GM10266 (cell line): Measurements from ENCODE around the gene KCTD21.
A peak's percentile ranks its signal among the peaks of the same experiment; 100 is the strongest.
"Not testable (repeated sequence)": the region's sequence is repeated elsewhere in the genome, so short reads cannot be mapped to it uniquely, and the experiment has no call there.

Experiments
- DNase-seq: peaks from one replicate; pipeline ENCODE4 v3.0.0; 2012; ENCODE audit errors: extremely low spot score
- CTCF ChIP-seq: IDR thresholded peaks from 2 replicates; pipeline ENCODE4 v1.5.1; 2012; ENCODE audit warnings: mild to moderate bottlenecking, low read depth; ENCODE audit not compliant: control insufficient read depth, insufficient read depth; ENCODE audit errors: missing control alignments

Gene KCTD21

GRCh38 chr11:78188286-78189173 is at the start of gene KCTD21, which contains the start of gene USP35:
KCTD21 (minus strand) TSS chr11:78188626; CDS start chr11:78174554, 14,072 bp downstream.
USP35 (plus strand) TSS chr11:78188919; CDS start chr11:78196246, 7,327 bp downstream.
- peak; percentile 97 for DNase-seq
- TF ChIP-seq CTCF = no peak

GRCh38 chr11:78237293-78238046 is 49.0 kb upstream of the KCTD21 start:
- no peak for TF ChIP-seq CTCF
- no peak for DNase-seq

GRCh38 chr11:78234006-78234405 is 45.6 kb upstream of the KCTD21 start:
- DNase-seq = no peak
- no peak for TF ChIP-seq CTCF

- not testable (repeated sequence) for DNase-seq
Measured at GRCh38 chr11:78233046-78233445, 44.6 kb upstream of the KCTD21 start.

GRCh38 chr11:78231962-78232501 is 43.6 kb upstream of the KCTD21 start:
- no peak for DNase-seq
- no peak for TF ChIP-seq CTCF

GRCh38 chr11:78230161-78230877 is 41.9 kb upstream of the KCTD21 start:
- TF ChIP-seq CTCF = no peak
- no peak for DNase-seq

- no peak for TF ChIP-seq CTCF
- no peak for DNase-seq
Measured at GRCh38 chr11:78229106-78229505, 40.7 kb upstream of the KCTD21 start.
